Amygdala (tissue), 56 donors: ENCODE data around the gene PTPRM.
"Not testable (repeated sequence)": the region's sequence is repeated elsewhere in the genome, so short reads cannot be mapped to it uniquely, and the experiment has no call there.

Experiments
- DNase-seq, 56 donors: peaks; one replicate each; lab custom pipeline; 2025; lab: John Stamatoyannopoulos, UW

Gene PTPRM

GRCh38 chr18:8423051-8423557 is 856.0 kb downstream of the PTPRM start:
- DNase-seq, result no peak

DNA sequence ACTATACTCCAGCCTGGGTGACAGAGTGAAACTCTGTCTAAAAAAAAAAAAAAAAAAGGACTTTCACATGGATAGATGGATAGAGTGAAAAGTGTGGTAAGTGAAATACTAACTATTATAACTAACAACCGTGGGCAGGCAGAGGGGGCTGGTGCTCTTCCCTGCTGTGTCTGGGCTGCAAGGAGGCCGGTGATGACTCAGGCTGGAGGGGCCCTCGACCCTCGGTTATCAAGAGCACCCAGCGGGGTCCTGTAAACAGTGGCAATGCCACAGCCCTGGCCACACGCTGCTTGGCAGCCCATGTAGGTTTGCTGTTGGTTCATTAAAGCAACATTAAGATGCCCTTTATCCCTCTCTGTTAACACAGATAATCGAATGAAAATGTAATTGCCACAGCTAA is 857.4 kb downstream of the PTPRM start:
- no peak for DNase-seq

DNA sequence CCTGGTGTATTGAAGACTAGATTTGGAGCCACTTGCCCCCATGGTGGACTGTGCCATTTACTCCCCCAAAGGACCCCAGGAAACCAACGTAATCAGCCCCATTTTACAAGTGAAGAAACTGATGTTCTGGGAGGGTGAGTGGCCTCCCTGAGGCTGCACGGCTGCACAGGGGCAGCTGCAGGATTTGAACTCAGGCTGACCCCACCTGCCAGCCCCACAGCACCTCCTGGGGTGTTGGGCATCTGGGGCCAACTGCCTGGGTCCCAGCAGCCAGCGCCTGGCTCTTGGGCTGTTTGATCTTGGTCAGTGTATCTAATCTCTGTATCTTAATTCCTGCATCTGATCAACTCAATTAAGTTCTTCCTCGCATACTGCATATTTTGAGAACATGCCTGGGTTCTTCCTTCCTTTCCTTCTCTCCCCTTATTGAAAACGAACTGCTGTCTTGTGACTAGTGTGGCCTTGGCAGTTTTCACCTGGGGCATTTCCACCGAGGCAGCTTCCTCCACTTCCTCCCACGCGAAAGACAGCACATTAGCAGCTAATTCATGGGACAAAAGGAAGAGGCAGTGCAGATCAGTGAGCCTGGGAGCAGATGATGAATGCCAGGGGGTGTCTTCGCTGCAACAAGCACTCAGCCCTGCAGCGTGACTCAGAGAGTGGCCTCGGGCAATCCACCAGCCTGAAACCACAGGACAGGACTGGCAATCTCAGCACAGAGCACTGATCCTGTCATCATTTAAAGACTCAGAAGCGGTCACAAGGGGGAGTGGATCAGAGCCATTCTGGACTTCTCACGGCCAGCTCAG is 858.0 kb downstream of the PTPRM start:
- DNase-seq, result no peak

GRCh38 chr18:8426401-8426800 is 859.3 kb downstream of the PTPRM start:
- no peak for DNase-seq

DNA sequence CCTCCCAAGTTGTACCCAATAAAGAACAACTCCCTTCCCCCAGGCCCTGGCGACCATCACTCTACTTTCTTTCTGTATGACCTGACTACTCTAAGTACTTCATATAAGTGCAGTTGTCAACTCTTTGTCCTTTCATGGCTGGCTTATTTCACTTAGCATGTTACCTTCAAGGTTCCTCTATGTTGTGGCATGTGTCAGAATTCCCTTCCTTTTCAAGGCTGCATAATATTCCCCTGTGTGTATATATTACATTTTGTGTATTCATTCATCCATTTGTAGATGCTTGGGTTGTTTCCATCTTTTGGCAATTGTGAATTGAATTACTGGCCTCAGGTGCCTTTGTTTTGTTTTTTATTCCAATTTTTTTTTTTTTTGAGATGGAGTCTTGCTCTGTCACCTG is 860.2 kb downstream of the PTPRM start:
- DNase-seq, result no peak

GRCh38 chr18:8428951-8429350 is 861.8 kb downstream of the PTPRM start:
- DNase-seq, result no peak

DNA sequence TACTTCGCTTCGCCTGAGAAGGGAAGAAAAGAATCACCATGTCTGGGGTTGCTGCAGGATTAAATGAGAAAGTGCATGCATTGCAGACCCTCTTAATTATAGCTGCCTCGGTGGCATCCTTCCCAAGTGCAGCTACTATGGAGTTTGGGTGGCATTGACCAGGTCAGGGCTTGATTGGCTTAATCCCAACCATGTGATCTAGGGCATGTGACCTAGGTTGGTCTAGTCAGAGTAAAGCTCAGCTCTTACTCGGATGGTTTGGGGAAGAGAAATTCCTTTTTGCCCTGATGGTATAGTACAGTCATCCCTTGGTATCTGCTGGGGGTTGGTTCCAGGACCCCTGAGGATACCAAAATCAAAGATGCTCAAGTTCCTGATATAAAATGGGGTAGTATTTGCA is 863.9 kb downstream of the PTPRM start:
- DNase-seq, result no peak

- DNase-seq, result no peak
Observed at GRCh38 chr18:8433323-8433722, 866.2 kb downstream of the PTPRM start.

DNA sequence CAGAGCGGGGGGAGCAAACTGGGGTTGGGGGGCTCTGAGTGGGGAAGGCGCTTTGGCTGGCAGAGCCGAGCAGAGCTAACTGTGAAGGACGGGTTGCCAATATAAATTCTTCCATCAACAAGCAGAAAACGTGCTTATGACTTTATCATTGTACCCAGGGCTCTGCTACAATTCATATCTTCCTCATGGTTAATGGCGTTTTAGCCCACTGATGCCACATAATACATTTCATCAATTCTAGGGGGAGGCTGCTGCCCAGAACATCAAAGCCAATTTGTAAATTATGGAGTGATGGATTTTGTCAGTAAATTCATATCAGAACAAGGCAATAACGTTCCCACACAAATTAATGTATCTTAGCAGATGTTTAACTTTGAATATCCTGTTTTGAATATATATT is 866.7 kb downstream of the PTPRM start:
- no peak for DNase-seq

DNA sequence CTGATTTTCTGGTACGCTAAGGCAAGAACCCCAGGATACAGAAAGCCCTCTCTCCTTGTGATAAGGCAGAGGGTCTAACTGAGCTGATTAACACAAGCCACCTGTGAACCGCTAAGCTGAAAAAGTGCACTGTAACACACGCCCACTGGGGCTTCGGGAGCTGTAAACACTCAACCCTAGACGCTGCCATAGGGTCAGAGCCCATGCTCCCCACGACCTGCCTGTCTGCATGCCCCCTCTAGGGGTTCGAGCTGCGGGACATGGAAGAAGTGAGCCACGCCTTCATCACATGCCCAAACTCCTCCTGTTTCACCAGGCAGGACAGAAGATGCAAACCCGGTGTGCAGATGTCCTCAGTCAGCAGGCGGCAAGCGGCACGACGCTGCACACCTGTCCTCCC is 868.3 kb downstream of the PTPRM start:
- no peak for DNase-seq

DNA sequence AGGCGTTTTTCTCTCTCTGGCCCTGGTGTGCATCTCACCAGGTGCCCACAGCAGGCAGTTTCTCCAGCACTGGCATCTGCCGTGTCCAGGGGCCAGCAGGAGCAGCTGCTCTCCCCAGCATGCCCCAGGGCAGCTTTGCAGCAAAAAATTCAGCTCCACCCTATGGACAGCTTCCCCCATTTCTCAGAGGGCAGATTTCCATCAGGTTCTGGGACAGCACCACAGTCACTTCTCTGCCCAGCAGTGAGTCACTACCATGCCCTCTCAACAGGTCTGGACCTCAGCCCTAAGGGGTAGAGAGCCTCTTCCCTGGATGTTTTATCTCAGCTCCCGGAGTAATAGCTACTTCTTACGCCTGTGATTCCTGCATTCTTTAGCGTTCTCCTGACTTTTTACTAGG is 871.9 kb downstream of the PTPRM start:
- no peak for DNase-seq

DNA sequence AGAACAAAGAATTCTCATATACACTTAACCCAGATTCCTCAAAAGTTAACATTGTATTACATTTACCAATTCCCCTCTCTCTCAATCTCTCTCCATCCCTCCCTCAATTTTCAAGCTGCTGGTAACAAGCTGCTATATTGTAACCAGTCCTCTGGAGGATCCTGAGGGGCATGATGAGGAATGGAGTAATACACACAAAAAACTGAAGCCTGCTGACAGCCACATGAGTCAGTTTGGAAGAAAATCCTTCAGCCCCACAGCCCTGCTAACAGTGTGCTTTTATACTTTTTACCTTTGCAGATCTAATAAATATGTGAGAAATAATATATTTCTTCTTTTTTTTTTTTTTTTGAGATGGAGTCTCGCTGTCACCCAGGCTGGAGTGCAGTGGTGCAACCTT is 876.4 kb downstream of the PTPRM start:
- DNase-seq, result no peak

GRCh38 chr18:8446936-8447335 is 879.8 kb downstream of the PTPRM start:
- DNase-seq, result not testable (repeated sequence)

DNA sequence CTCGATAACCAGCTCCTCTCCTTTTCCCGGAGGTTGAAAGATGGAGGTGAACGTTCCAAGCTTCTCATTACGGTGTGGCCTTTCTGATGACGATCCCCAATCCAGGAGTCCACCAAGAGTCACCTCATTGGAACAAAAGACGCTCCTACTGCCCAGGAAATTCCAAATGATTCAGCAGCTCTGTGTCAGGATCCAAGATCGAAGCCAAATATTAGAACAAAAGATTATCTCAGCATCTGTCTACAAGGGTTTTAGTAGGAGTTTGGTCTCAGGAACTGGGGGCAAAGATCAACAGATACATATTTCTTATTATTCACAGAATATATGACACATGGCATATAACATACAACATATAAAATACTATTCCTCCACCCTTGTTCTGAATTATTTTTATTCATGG is 881.0 kb downstream of the PTPRM start:
- DNase-seq, result no peak

DNA sequence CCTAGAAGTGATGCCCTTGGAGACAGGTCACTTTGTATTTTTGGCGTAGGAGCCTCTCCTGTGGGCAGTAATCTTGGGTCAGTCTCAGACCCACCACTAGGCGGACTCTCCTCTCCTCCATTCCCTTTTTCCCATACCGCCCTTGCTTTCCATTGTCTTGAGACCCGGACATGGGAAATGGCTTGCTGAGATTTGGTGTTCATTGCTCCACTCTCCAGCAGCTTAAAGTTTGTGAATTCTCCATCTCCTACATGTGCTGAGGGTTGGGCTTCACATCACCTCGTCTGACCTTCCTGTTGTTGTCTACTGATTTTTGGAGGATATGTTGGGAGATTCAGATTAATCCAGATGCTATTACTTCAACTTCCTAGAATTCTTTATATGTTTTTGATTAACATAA is 882.9 kb downstream of the PTPRM start:
- DNase-seq, result no peak

DNA sequence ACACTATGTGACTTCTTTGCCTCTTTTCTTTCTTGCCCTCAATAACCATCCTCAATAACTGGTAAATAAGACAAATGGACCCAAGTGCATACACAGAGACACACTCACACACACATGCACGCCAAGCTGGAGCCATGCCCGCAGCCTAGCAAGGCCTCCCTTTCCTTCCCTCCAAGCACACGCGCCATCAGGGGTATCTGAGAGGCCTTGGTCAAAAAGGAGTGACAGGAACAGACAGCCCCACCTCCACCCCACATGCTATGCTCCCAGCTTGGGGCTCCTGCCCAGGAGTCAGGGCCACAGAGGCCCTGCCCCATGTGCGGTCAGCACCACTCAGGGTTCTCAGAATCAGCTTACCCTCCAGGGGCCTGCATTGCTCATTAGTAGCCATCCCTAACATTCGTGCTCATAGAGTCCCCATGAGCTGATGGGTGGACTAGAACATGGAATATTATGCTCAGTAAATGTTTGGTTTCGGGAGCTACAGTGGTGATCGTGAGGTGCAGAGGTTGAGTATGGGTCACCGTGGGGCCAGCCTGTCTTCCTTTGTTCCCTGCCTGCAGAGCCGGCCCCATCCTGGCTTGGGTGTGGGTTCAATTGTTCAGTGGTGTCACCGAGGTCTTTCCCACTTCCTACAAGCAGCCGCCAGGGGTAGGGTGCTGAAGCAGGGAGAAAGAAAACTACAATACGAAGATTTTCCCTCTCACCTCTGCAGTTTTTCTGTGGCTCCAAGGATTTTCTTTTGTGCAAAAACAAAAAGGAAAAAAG is 884.0 kb downstream of the PTPRM start:
- no peak for DNase-seq

DNA sequence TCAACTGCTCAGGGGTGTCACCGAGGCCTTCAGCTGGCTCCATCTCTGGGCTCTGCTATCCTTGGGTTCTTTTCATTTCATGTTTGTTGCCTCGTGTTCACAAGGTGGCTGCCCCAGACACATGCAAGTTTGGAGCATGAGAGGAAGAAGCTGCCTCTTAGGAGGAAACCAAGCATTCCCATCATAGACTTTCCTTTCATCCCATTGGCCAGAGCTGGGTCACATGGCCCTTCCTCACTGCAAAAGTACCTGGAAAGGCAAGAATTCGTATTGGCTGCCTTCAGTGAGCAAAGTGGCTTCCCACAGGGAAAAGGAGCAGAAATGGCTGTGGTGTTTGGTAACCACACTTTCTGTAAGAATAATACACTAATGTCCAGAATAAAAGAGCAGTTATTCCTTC is 886.4 kb downstream of the PTPRM start:
- no peak for DNase-seq

DNA sequence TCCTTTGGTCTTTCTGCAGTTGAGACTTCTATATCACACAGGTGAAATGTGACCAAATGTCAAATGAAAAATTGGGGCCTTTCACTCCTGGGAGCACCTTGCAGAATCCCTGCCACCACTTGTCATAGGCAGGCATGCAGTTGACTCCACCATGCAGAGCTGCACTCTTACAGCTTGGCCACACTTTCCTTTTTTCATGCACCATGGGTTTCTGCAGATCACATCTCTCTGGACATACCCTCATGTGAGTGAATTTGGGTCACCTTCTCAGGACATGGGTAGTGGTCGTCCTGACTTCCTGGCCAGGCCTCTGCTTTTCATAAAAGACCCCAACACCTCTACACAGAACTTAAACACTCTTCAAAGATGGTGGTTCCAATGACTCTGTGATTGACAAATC is 887.0 kb downstream of the PTPRM start:
- no peak for DNase-seq

DNA sequence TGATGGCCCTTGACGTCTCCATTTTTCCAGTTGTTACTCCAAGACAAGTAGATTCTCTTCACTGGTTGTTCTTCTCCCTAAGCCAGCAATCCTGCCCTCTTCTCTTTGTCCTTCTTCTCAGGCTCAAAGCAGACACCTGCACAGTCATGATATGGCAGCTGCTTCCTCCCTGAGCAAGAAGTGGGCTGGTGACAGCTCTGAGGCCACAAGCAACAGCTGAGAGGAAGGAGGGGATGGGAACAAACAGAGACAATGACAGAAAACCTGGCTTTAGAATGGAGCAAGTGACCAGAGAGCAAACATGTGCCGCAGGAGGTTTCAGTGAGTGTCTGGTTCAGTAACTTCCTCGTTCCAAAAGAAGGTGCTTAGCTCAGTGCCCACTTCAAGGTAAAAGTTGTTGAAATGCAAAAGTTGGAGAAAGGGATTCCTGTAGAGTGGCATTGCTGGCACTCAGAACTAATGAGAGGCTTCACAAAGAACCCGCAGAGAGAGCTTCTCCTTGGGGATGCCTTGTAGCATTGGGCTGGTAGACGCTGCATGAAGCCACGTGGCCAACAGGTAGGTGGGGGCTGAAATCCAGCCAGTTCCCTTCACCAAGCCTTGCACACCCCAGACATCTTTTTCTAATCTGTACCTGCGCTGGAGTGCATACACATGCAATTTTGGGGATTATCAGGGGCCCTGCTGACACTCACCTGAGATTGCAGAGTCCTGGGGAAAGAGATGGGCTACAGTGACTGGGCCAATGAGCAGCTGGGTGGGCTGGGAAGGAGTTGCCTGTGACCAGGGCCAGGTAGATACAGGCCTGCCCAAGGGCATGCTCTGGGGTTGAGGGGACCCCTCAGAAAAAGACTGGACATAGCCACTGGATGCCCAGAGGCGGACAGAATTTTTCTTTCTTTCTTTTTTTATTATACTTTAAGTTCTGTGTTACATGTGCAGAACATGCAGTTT is 888.8 kb downstream of the PTPRM start:
- no peak for DNase-seq
